HG02763 (cell line): ENCODE results near the gene PPP6C.
A peak's percentile ranks its signal among the peaks of the same experiment; 100 is the strongest.
"Not testable (repeated sequence)": the region's sequence is repeated elsewhere in the genome, so short reads cannot be mapped to it uniquely, and the experiment has no call there.

ENCODE experiments used
- ATAC-seq: cut with Tn5 transposase; IDR thresholded peaks from one replicate; pipeline ENCODE4 v1.9.1; 2021; ENCODE audit warnings: mild to moderate bottlenecking, moderate library complexity; ENCODE audit not compliant: unreplicated experiment

PPP6C gene

GRCh38 chr9:125189361-125190289 lies at the start of gene PPP6C:
Gene PPP6C, minus strand, starts transcription at chr9:125189803. Its CDS starts 85 bp downstream, at chr9:125189718.
- ATAC-seq: peak; percentile 96

GRCh38 chr9:125238915-125239446 lies 49.4 kb upstream of the PPP6C start:
- no peak for ATAC-seq

- no peak for ATAC-seq
These were observed 48.7 kb upstream of the PPP6C start for GRCh38 chr9:125238127-125238914.

GRCh38 chr9:125236520-125237159 lies 47.0 kb upstream of the PPP6C start:
- not testable (repeated sequence) for ATAC-seq

GRCh38 chr9:125235804-125236519 lies 46.4 kb upstream of the PPP6C start:
- no peak for ATAC-seq

GRCh38 chr9:125234099-125234498 lies 44.5 kb upstream of the PPP6C start:
- not testable (repeated sequence) for ATAC-seq

- no peak for ATAC-seq
These were observed 44.1 kb upstream of the PPP6C start for GRCh38 chr9:125233678-125234077.

GRCh38 chr9:125227761-125228160 lies 38.2 kb upstream of the PPP6C start:
- ATAC-seq: no peak

- not testable (repeated sequence) for ATAC-seq
These were observed 35.3 kb upstream of the PPP6C start for GRCh38 chr9:125224858-125225257.

- no peak for ATAC-seq
These were observed 29.0 kb upstream of the PPP6C start for GRCh38 chr9:125218621-125219020.

- ATAC-seq: no peak
These were observed 24.6 kb upstream of the PPP6C start for GRCh38 chr9:125214186-125214585.

GRCh38 chr9:125204477-125204876 lies 14.9 kb upstream of the PPP6C start:
- no peak for ATAC-seq

GRCh38 chr9:125202846-125203618 lies 13.4 kb upstream of the PPP6C start:
- no peak for ATAC-seq

- ATAC-seq: peak; percentile 95
These were observed 10.8 kb upstream of the PPP6C start, which contains the start of gene RABEPK for GRCh38 chr9:125200216-125201047. Gene RABEPK, plus strand, starts transcription at chr9:125200542. Its CDS starts 2,472 bp downstream, at chr9:125203014.

- not testable (repeated sequence) for ATAC-seq
These were observed 6.0 kb upstream of the PPP6C start for GRCh38 chr9:125195591-125195990.

- not testable (repeated sequence) for ATAC-seq
These were observed 4.9 kb upstream of the PPP6C start for GRCh38 chr9:125194466-125194865.

- ATAC-seq: no peak
These were observed 778 bp upstream of the PPP6C start for GRCh38 chr9:125190361-125190801.

- ATAC-seq: peak; percentile 14
These were observed 617 bp downstream of the PPP6C start for GRCh38 chr9:125189011-125189360.

GRCh38 chr9:125183561-125183960 lies 6.0 kb downstream of the PPP6C start:
- ATAC-seq: no peak
